Glomerular endothelial cell (primary cell): ENCODE data around the gene PHF19. TPM values are rescaled to one million over a fixed set of nuclear protein-coding genes. Genes with fewer than 3 reads are reported as not detected.

Experiments used
- DNase-seq: peaks from one replicate; pipeline ENCODE4 v3.0.0-alpha.2; 2011; ENCODE audit warnings: low read depth, low spot score; ENCODE audit errors: extremely low read depth
- total RNA-seq: library from RNA; depleted of rRNA; stranded (reverse); fragments of >200 nt; gene quantifications from 2 replicates; pipeline ENCODE4 v1.2.3, GENCODE V29; 2015

Gene PHF19
- total RNA-seq, 1 donor from 2014 or later: 36.8 TPM

DNA sequence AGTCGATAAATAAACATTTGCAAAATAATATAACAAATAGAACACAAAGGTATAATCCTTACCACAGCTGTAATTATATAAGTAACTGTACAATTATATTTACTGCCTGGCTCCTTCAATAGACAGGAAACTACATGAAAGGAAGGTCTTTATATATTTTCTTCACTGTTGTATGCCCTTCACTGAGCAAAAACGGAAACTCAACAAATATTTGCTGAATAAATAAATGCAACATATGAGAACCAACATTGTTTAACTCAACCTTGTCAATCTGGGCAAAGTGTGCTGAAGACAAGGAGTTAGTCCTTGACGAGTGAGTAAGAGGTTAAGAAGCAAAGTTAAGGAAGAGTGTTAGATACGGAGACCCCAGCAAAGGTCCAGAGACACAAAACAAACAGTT lies 56.9 kb downstream of the PHF19 start:
- DNase-seq: no peak

DNA sequence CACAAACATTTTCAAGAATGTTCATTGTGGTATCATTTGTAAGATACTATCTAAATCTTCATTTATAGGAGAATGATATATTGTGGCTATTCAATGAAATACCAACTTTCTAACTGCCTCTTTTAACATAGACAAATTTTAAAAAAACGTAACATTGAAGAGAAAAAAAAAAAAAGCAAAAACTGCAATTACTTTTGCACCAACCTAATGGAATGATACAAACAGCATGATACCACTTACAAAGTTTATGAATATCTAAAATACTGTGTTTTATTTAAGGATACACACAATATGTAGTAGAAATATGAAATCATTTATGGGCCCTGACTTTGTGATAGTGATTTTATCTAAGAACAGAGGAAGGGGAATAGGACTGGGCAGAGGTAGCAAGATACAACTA lies 58.4 kb downstream of the PHF19 start:
- no peak for DNase-seq

DNA sequence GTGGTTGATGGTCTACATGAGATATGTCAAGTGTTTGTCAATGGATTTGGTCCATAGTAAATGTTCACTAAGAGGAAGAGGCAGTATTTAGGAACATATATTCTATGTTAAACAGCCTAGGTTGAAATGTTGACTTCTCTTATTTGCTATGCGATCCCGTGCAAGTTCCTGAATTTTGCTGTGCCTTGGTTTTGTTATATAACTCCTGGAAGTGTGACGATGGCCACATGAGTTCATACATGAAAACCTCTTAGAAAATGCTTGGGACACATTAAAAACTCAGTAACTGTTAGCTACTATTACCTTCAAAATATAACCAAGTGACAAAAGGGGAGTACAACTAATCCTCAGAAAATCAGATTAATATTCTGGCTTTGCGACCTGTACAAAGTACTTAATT lies 61.9 kb downstream of the PHF19 start:
- DNase-seq: no peak

DNA sequence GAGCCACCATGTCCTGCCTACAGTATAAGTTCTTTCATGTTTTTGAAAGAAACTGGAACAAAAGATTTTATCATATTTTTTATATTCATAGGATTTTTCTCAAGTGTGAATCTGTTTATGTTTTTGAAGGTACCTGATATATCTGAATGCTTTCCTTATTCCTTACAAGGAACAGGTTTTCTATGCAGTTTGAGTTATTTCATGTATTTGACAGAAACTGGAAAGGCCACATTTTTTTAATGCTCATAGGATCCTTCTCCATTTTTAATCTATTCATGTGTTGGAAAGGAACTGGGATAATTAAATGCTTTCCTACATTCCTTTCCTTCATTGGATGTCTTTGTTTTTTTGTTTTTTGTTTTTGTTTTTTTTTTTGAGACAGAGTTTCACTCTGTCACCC lies 68.1 kb downstream of the PHF19 start:
- no peak for DNase-seq

DNA sequence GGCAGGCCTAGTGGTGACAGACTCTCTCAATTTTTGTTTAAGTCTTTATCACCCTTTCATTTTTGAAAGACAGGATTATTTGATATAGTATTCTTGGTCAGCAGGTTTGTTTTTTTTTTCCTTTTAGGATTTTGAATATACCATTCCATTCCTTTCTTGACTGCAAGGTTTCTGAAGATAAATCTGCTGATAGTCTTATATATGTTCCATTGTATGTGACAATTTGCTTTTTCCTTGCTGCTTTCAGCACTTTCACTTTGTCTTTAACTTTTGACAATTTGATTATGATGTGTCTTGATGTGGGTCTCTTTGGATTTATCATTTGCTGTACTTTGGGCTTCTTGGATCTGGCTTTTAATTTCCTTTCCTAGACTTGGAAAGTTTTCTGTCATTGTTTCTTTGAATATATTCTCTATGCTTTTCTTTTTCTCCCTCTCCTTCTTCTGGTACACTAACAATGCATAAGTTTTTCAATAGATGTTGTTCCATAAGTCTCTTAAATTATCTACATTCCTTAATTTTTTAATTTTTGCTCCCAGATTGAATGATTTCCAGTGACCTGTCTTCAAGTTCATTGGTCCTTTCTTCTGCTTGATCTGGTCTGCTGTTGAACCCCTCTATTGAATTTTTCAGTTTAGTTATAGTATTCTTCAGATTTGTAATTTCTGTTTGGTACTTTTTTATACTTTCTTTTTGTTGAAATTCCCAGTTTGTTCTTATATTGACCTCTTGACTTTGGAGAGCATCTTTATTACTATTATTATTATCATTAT lies 69.2 kb downstream of the PHF19 start:
- DNase-seq: no peak

Other genes with a start within 250 kb of the PHF19 start
- gene MEGF9, start 162.7 kb downstream of the PHF19 start, total RNA-seq: 9.5 and 14.8 TPM in 2 replicates
- 41.8 and 49.8 TPM in 2 replicates for gene FBXW2, start 83.8 kb downstream of the PHF19 start, total RNA-seq
- gene PSMD5, start 34.3 kb downstream of the PHF19 start, total RNA-seq: 36.3 and 114 TPM in 2 replicates
- 4.2 and 4.3 TPM in 2 replicates for gene TRAF1, start 49.6 kb upstream of the PHF19 start, total RNA-seq
- 0.29 and 1.7 TPM in 2 replicates for gene C5, start 173.1 kb upstream of the PHF19 start, total RNA-seq
- 3.8 and 8.1 TPM in 2 replicates for gene CNTRL, start 197.8 kb upstream of the PHF19 start, total RNA-seq